GM19238 (cell line): Measurements from ENCODE around the gene PEX14.
A peak's percentile ranks its signal among the peaks of the same experiment; 100 is the strongest.
"Not testable (repeated sequence)": the region's sequence is repeated elsewhere in the genome, so short reads cannot be mapped to it uniquely, and the experiment has no call there.

Experiments
- DNase-seq: peaks from one replicate; pipeline ENCODE4 v3.0.0; 2011; ENCODE audit warnings: low spot score; ENCODE audit not compliant: insufficient read length

Gene PEX14

GRCh38 chr1:10474613-10475507 is at the start of gene PEX14:
TSS of gene PEX14 (plus strand) at chr1:10474950. CDS start at chr1:10474967, 17 bp downstream.
- peak; percentile 88 for DNase-seq

- DNase-seq, result not testable (repeated sequence)
Measured at GRCh38 chr1:10425826-10426534, 48.8 kb upstream of the PEX14 start.

GRCh38 chr1:10426535-10426848 is 48.3 kb upstream of the PEX14 start:
- DNase-seq, result not testable (repeated sequence)

- no peak for DNase-seq
Measured at GRCh38 chr1:10428984-10429383, 45.8 kb upstream of the PEX14 start.

- no peak for DNase-seq
Measured at GRCh38 chr1:10429868-10430215, 44.9 kb upstream of the PEX14 start.

- peak; percentile 96 for DNase-seq
Measured at GRCh38 chr1:10430216-10431069, 44.3 kb upstream of the PEX14 start, which contains the start of gene CENPS. TSS of gene CENPS (plus strand) at chr1:10430433. CDS start at chr1:10430518, 85 bp downstream.

GRCh38 chr1:10431070-10431730 is 43.5 kb upstream of the PEX14 start:
- DNase-seq, result no peak

- no peak for DNase-seq
Measured at GRCh38 chr1:10432910-10433700, 41.6 kb upstream of the PEX14 start.

- DNase-seq, result no peak
Measured at GRCh38 chr1:10433790-10434189, 41.0 kb upstream of the PEX14 start.

- DNase-seq, result no peak
Measured at GRCh38 chr1:10434590-10434989, 40.2 kb upstream of the PEX14 start.

- DNase-seq, result no peak
Measured at GRCh38 chr1:10437052-10437451, 37.7 kb upstream of the PEX14 start.

- DNase-seq, result no peak
Measured at GRCh38 chr1:10438677-10439163, 36.0 kb upstream of the PEX14 start.

GRCh38 chr1:10440305-10440704 is 34.4 kb upstream of the PEX14 start:
- no peak for DNase-seq

GRCh38 chr1:10440794-10441193 is 34.0 kb upstream of the PEX14 start:
- no peak for DNase-seq

GRCh38 chr1:10444248-10444647 is 30.5 kb upstream of the PEX14 start:
- no peak for DNase-seq

GRCh38 chr1:10444795-10445397 is 29.9 kb upstream of the PEX14 start:
- DNase-seq, result no peak

GRCh38 chr1:10446790-10447422 is 27.8 kb upstream of the PEX14 start:
- DNase-seq, result no peak

GRCh38 chr1:10449751-10450150 is 25.0 kb upstream of the PEX14 start, which contains the start of gene CORT:
TSS of gene CORT (plus strand) at chr1:10450031. CDS start at chr1:10450224, 193 bp downstream.
- no peak for DNase-seq

GRCh38 chr1:10450156-10450814 is 24.5 kb upstream of the PEX14 start:
- no peak for DNase-seq
